ENCODE data around the gene LASP1.

DNA sequence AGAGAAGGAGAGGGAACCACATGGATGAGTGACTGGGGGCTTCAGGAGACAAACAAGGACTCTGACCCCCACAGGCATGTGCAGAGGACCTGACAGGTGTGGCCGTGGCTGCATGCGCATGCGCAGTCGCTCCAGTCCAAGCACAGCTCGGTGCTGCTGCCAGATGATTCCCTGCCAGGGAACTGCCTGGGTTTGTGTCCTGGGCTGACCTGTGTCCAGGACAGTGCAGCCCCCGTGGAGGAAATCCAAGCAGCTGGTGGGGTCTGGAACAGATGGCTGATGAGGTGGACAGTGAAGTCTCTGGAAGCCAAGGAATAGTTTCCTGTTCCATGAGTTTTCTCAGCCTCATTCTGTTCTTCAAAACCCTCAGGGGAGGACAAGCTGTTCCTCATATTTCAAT is 27.3 kb downstream of the LASP1 start:
- TF ChIP-seq, protein P1, sequence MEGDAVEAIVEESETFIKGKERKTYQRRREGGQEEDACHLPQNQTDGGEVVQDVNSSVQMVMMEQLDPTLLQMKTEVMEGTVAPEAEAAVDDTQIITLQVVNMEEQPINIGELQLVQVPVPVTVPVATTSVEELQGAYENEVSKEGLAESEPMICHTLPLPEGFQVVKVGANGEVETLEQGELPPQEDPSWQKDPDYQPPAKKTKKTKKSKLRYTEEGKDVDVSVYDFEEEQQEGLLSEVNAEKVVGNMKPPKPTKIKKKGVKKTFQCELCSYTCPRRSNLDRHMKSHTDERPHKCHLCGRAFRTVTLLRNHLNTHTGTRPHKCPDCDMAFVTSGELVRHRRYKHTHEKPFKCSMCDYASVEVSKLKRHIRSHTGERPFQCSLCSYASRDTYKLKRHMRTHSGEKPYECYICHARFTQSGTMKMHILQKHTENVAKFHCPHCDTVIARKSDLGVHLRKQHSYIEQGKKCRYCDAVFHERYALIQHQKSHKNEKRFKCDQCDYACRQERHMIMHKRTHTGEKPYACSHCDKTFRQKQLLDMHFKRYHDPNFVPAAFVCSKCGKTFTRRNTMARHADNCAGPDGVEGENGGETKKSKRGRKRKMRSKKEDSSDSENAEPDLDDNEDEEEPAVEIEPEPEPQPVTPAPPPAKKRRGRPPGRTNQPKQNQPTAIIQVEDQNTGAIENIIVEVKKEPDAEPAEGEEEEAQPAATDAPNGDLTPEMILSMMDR (IDR thresholded peaks at IDR 0.05), result no peak
- TF ChIP-seq POLR2A (IDR thresholded peaks at IDR 0.05) (no peak), POLR2AphosphoS5 (IDR thresholded peaks at IDR 0.05) (peak in 2 of 3 donors; percentile 7 to 25)

Data from transverse colon (tissue), 4 donors.